GM21515 (cell line): ENCODE measurements around the gene BEST2.
"Not testable (repeated sequence)": the region's sequence is repeated elsewhere in the genome, so short reads cannot be mapped to it uniquely, and the experiment has no call there.

Source experiments
- ATAC-seq: cut with Tn5 transposase; IDR thresholded peaks from one replicate; pipeline ENCODE4 v1.9.1; 2021; ENCODE audit not compliant: unreplicated experiment

Gene BEST2

GRCh38 chr19:12797141-12797587, 45.6 kb downstream of the BEST2 start:
- no peak for ATAC-seq

GRCh38 chr19:12797607-12798006, 46.0 kb downstream of the BEST2 start:
- not testable (repeated sequence) for ATAC-seq

GRCh38 chr19:12799742-12800465, 48.3 kb downstream of the BEST2 start:
- ATAC-seq, result no peak

- ATAC-seq, result no peak
Observed at GRCh38 chr19:12800466-12800770, 48.8 kb downstream of the BEST2 start.

GRCh38 chr19:12800923-12801465, 49.4 kb downstream of the BEST2 start:
- no peak for ATAC-seq

GRCh38 chr19:12801466-12802266, 50.1 kb downstream of the BEST2 start, which contains the start of the genes PRDX2 and THSD8:
PRDX2 (minus strand) TSS chr19:12801800; CDS start chr19:12801261, 539 bp downstream.
THSD8 (plus strand) TSS chr19:12802069; CDS start chr19:12802072, 3 bp downstream.
- no peak for ATAC-seq

- ATAC-seq, result no peak
Observed at GRCh38 chr19:12802267-12803106, 50.9 kb downstream of the BEST2 start.

- ATAC-seq, result no peak
Observed at GRCh38 chr19:12804051-12804450, 52.5 kb downstream of the BEST2 start.

- peak; percentile 76 for ATAC-seq
Observed at GRCh38 chr19:12806242-12807081, 54.9 kb downstream of the BEST2 start, which contains the start of gene RNASEH2A. RNASEH2A (plus strand) TSS chr19:12806584; CDS start chr19:12806674, 90 bp downstream.
